ENCODE data around the gene BIN1.

The BIN1 gene

GRCh38 chr2:127140538-127140937, 33.6 kb upstream of the BIN1 start:
- DNase-seq (ENCODE audit: extremely low read depth, low read depth) = no peak
- no peak for TF ChIP-seq CTCF (IDR thresholded peaks at IDR 0.05; ENCODE audit: low read depth, low read length)

- no peak for DNase-seq (ENCODE audit: extremely low read depth, low read depth)
- TF ChIP-seq CTCF (IDR thresholded peaks at IDR 0.05; ENCODE audit: low read depth, low read length) = no peak
Measured at GRCh38 chr2:127139766-127140165, 32.8 kb upstream of the BIN1 start.

DNA sequence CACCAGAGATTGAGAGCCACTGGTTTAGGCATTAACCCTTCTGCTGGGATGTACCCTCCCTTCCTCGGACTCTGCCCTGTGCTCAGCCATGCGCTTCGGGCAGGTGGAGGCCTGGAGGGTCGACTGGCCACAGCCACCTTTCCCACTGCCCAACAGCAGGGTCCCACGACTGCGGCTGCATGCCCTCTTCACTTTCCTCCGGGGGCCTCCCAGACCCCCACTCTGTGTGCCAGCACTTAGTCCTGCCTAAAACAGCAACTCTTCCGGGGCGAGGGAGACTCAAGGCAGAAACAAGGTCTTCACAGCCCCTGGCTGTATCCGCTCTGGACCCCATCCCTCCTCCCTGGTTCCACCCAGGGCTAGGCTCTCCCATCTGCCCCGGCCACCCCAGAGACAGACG, 31.3 kb upstream of the BIN1 start:
- TF ChIP-seq CTCF (IDR thresholded peaks at IDR 0.05; ENCODE audit: low read depth, low read length) = no peak
- DNase-seq (ENCODE audit: extremely low read depth, low read depth) = no peak

- TF ChIP-seq CTCF (IDR thresholded peaks at IDR 0.05; ENCODE audit: low read depth, low read length) = no peak
- no peak for DNase-seq (ENCODE audit: extremely low read depth, low read depth)
Measured at GRCh38 chr2:127137741-127138140, 30.8 kb upstream of the BIN1 start.

GRCh38 chr2:127137225-127137624, 30.3 kb upstream of the BIN1 start:
- no peak for TF ChIP-seq CTCF (IDR thresholded peaks at IDR 0.05; ENCODE audit: low read depth, low read length)
- DNase-seq (ENCODE audit: extremely low read depth, low read depth) = no peak

GRCh38 chr2:127134833-127135830, 28.2 kb upstream of the BIN1 start:
- TF ChIP-seq CTCF (IDR thresholded peaks at IDR 0.05; ENCODE audit: low read depth, low read length) = no peak
- no peak for DNase-seq (ENCODE audit: extremely low read depth, low read depth)

GRCh38 chr2:127134235-127134634, 27.3 kb upstream of the BIN1 start:
- TF ChIP-seq CTCF (IDR thresholded peaks at IDR 0.05; ENCODE audit: low read depth, low read length) = no peak
- DNase-seq (ENCODE audit: extremely low read depth, low read depth) = no peak
